Right atrium auricular region (tissue), 2 donors: ENCODE results near the gene WDFY2. TPM values are rescaled to one million over a fixed set of nuclear protein-coding genes. Genes with fewer than 3 reads are reported as not detected.
A peak's percentile ranks its signal among the peaks of the same experiment; 100 is the strongest.

Source experiments
- DNase-seq: peaks from one replicate; pipeline ENCODE4 v3.0.0-alpha.2; 2019; ENCODE audit warnings: low spot score
- H3K27ac ChIP-seq, 2 donors: fragments of 200-600 bp; sonication (generic); 1 replicate in 1 of 2; 2 replicates in 1 of 2; pipeline ENCODE4 v1.5.1; 2016 to 2019
- H3K27me3 ChIP-seq, 2 donors: fragments of 200-600 bp; sonication (generic); one replicate each; pipeline versions ENCODE4 v1.5.1 to v1.6.0; 2017 to 2019
- H3K36me3 ChIP-seq: fragments of 200-600 bp; sonication (generic); one replicate; pipeline ENCODE4 v1.5.1; 2016
- H3K4me1 ChIP-seq, 2 donors: fragments of 200-600 bp; sonication (generic); one replicate each; pipeline versions ENCODE4 v1.5.1 to v1.6.0; 2017 to 2019
- H3K4me3 ChIP-seq, 2 donors: fragments of 200-600 bp; sonication (generic); 1 replicate in 1 of 2; 2 replicates in 1 of 2; pipeline ENCODE4 v1.5.1; 2017 to 2019; ENCODE audit warnings: mild to moderate bottlenecking in 1 of 2, moderate library complexity in 1 of 2
- H3K9me3 ChIP-seq, 2 donors: fragments of 200-600 bp; sonication (generic); one replicate each; pipeline ENCODE4 v1.5.1; 2019
- total RNA-seq, 2 donors: library from RNA; depleted of rRNA; stranded (reverse); fragments of >200 nt; gene quantifications; one replicate each; pipeline ENCODE4 v1.1.0, GENCODE V29; 2016
- TF ChIP-seq, protein P1 (sequence below), 2 donors: fragments of 200-600 bp; sonication (generic); IDR thresholded peaks; one replicate each; pipeline ENCODE4 v1.5.1; 2019; ENCODE audit warnings: antibody characterized with exemption in 2 of 2

WDFY2 gene
- total RNA-seq, 2 donors from 2014 or later = 2.3 to 3.8 TPM

GRCh38 chr13:51551416-51551815, 32.8 kb upstream of the WDFY2 start:
- Histone ChIP-seq H3K9me3 (no peaks in the 10 kb centered on the region), H3K4me1 (no peaks in the 10 kb centered on the region), H3K27me3 (no peaks in the 10 kb centered on the region), H3K36me3 (no peaks in the 10 kb centered on the region), H3K4me3 (no peak overlapping the region), H3K27ac (no peak overlapping the region)
- TF ChIP-seq, protein P1, sequence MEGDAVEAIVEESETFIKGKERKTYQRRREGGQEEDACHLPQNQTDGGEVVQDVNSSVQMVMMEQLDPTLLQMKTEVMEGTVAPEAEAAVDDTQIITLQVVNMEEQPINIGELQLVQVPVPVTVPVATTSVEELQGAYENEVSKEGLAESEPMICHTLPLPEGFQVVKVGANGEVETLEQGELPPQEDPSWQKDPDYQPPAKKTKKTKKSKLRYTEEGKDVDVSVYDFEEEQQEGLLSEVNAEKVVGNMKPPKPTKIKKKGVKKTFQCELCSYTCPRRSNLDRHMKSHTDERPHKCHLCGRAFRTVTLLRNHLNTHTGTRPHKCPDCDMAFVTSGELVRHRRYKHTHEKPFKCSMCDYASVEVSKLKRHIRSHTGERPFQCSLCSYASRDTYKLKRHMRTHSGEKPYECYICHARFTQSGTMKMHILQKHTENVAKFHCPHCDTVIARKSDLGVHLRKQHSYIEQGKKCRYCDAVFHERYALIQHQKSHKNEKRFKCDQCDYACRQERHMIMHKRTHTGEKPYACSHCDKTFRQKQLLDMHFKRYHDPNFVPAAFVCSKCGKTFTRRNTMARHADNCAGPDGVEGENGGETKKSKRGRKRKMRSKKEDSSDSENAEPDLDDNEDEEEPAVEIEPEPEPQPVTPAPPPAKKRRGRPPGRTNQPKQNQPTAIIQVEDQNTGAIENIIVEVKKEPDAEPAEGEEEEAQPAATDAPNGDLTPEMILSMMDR (IDR thresholded peaks at IDR 0.05) = no peak
- no peak for DNase-seq

DNA sequence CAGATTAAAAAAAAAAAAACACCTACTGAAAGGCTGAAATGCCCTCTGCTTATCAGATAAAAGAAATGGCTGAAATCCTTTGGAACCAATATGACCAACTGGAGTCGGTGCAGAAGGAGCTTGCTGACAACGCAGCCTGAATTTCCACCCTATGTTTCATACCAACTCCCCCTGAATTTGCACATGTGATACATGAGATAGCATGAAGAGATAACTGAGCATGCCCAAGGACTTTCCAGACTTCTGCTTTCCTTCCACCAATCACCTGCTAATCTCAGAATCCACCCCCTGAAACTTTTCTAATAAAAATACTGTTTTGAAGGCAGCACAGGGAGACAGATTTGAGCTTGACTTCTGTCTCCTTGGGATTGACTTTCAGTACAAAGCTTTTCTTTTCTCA, 32.2 kb upstream of the WDFY2 start:
- H3K4me1 ChIP-seq = no peaks in the 10 kb centered on the region
- H3K9me3 ChIP-seq = no peaks in the 10 kb centered on the region
- no peak overlapping the region for H3K27ac ChIP-seq
- TF ChIP-seq, protein P1 (IDR thresholded peaks at IDR 0.05) = no peak
- no peak for DNase-seq
- H3K36me3 ChIP-seq = no peaks in the 10 kb centered on the region
- H3K27me3 ChIP-seq = no peaks in the 10 kb centered on the region
- H3K4me3 ChIP-seq = no peak overlapping the region

DNA sequence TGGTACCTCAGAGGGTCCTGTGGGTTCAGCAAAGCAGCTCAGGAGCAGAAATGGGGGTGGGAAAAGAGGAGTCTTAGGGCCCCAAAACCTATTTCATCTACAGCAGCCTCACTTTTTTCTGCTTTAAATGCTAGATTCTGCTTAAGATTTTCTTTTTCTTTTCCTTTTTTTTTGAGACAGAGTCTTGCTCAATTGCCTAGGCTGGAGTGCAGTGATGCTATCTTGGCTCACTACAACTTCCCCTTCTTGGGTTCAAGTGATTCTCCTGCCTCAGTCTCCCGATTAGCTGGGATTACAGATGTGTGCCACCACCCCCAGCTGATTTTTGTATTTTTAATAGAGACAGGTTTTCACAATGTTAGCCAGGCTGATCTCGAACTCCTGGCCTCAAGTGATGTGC, 30.7 kb upstream of the WDFY2 start:
- Histone ChIP-seq H3K4me3 (no peak overlapping the region), H3K4me1 (peaks cover 0 to 4% of the 10 kb centered on the region in 2 donors), H3K27me3 (no peaks in the 10 kb centered on the region), H3K36me3 (no peaks in the 10 kb centered on the region), H3K27ac (no peak overlapping the region), H3K9me3 (no peaks in the 10 kb centered on the region)
- no peak for DNase-seq
- TF ChIP-seq, protein P1 (IDR thresholded peaks at IDR 0.05) = no peak

DNA sequence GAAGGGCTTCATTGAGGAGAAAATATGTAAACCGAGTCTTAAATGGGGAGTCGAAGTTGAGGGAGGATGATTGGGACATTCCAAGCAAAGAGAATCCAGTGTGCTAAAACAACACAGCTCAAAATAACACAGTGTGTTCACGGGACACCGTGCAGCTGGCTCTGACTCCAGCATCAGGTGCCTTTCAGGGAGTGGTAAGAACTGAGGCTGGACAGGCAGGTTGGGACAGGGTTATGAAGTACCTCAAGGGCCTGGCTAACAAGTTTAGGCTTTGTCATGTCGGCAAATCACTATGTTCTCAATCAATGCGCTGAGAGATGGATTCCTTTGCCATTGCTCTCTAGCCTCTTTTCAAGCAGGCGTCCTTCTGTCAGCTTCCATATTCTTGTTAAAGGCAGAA, 27.5 kb upstream of the WDFY2 start:
- DNase-seq = no peak
- TF ChIP-seq, protein P1 (IDR thresholded peaks at IDR 0.05) = no peak
- Histone ChIP-seq H3K27ac (no peak overlapping the region), H3K4me3 (no peak overlapping the region), H3K36me3 (no peaks in the 10 kb centered on the region), H3K27me3 (no peaks in the 10 kb centered on the region), H3K9me3 (no peaks in the 10 kb centered on the region), H3K4me1 (peaks cover 0 to 4% of the 10 kb centered on the region in 2 donors)

DNA sequence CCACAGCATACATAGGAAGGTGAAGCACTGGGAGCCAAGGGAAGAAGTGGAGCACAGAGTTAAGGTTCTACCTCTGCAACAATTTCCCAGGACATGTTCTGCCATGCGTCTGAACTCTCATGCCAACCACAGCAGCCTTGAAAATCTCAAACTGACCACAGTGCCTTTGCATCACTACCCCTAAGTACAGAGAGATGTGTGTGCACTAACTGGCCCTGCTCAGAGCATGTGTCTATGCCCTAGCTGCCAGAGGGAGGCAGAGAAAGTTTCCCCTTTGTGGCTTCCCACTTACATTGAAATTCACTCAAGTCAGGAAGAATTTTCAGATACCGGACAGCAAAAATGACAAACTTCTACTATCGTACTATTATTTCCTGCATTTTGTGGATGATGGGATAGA, 26.8 kb upstream of the WDFY2 start:
- TF ChIP-seq, protein P1 (IDR thresholded peaks at IDR 0.05) = no peak
- Histone ChIP-seq H3K4me1 (peaks cover 0 to 4% of the 10 kb centered on the region in 2 donors), H3K27ac (peak overlapping the region in 1 of 2 donors; percentile 11), H3K27me3 (no peaks in the 10 kb centered on the region), H3K9me3 (no peaks in the 10 kb centered on the region), H3K36me3 (no peaks in the 10 kb centered on the region), H3K4me3 (no peak overlapping the region)
- DNase-seq = no peak

DNA sequence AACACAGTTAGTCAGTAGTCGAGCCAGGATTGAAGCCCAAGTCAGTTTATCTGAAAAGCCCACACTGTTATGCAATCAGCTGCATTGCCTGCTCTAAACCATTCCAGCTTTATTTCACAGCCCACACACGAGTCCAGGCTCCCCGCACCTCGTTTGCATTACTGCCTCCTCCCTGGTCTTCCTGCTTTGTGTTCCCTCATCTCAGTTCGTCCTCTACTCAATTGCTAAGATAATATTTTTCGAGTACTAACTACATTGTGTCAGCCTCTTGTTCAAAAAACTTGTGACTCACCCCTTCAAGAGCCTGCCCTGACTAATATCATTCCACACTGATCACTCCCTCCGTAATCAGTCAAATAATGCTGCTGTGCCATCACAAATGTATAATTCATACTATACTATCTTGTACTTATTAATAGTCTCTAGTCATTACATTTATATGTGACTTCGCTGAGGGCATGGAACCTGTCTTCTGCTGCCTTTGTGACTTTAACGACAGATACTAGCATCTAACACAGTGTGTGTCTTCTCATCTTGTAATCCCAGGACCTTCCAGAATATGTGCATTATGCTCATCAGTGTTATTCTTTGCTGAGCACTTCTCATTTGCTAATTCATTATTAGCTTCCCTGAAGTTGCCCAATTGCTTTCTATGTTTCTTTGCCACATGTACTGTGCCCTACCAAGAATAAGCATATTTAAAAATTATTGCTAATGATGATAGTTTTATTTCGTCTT, 26.2 kb upstream of the WDFY2 start:
- DNase-seq = no peak

More for the DNA sequence above, 26.2 kb upstream of the WDFY2 start:
- H3K27me3 ChIP-seq = no peaks in the 10 kb centered on the region
- no peaks in the 10 kb centered on the region for H3K36me3 ChIP-seq
- TF ChIP-seq, protein P1 (IDR thresholded peaks at IDR 0.05) = no peak
- H3K4me3 ChIP-seq = no peak overlapping the region
- peaks cover 0 to 4% of the 10 kb centered on the region in 2 donors for H3K4me1 ChIP-seq
- H3K9me3 ChIP-seq = no peaks in the 10 kb centered on the region
- H3K27ac ChIP-seq = peak overlapping the region in 1 of 2 donors; percentile 11
